ENCODE results near the gene FLT4. TPM values are rescaled to one million over a fixed set of nuclear protein-coding genes. Genes with fewer than 3 reads are reported as not detected.

The FLT4 gene
- total and polyA plus RNA-seq, 2 donors (not counting 1 experiment from before 2014, with no cell fraction given) = 0.01 TPM; not detected in 1

- no peaks in the 10 kb centered on the region for H3K36me3 ChIP-seq (replicated peaks in 1 of 2; ENCODE audit: control extremely low read depth in 1 of 2, control insufficient read depth in 1 of 2, extremely low read depth in 1 of 2, insufficient read depth in 2 of 2, low read length in 1 of 2)
- H3K4me1 ChIP-seq (ENCODE audit: control insufficient read depth in 2 of 2, insufficient read depth in 2 of 2, low read length in 2 of 2) = no peaks in the 10 kb centered on the region
- POLR2A ChIA-PET = no interaction called here
- no peaks in the 10 kb centered on the region for H3K27me3 ChIP-seq (replicated peaks in 1 of 4; ENCODE audit: control extremely low read depth in 1 of 4, control insufficient read depth in 3 of 4, insufficient read depth in 4 of 4, low read length in 3 of 4)
- H3K4me1 Mint-ChIP-seq = peaks cover 4% of the 10 kb centered on the region
- H3K4me3 ChIP-seq (ENCODE audit: control extremely low read depth in 1 of 5, extremely low read depth in 1 of 5, insufficient read depth in 1 of 5, low read depth in 2 of 5, low read length in 4 of 5) = no peak overlapping the region
- ATAC-seq (ENCODE audit: low read depth) (no peak), DNase-seq (no peak)
- H2AFZ ChIP-seq (ENCODE audit: insufficient read depth, low read depth, low read length, poor library complexity, severe bottlenecking) = no peak overlapping the region
- TF ChIP-seq CTCF (IDR thresholded peaks at IDR 0.05) = no peak
- no peak for TF ChIP-seq EZH2 (IDR thresholded peaks at IDR 0.05; ENCODE audit: borderline replicate concordance, insufficient read depth, low read depth, low read length, poor library complexity, severe bottlenecking)
- intact Hi-C loops (cut with micrococcal nuclease) = no loop called here
- no peak overlapping the region for H3K4me3 Mint-ChIP-seq
- no peak overlapping the region for H3K9ac ChIP-seq (ENCODE audit: low read length)
- H3K9me3 Mint-ChIP-seq (ENCODE audit: insufficient read depth) = no peaks in the 10 kb centered on the region
- H3K4me2 ChIP-seq (replicated peaks; ENCODE audit: low read depth, low read length, poor library complexity, severe bottlenecking) = no peak overlapping the region
- no peaks in the 10 kb centered on the region for H3K27me3 Mint-ChIP-seq
- H4K20me1 ChIP-seq (ENCODE audit: control insufficient read depth, insufficient read depth, low read length, poor library complexity, severe bottlenecking) = no peaks in the 10 kb centered on the region
- no peak overlapping the region for H3K27ac Mint-ChIP-seq
- H3K9me3 ChIP-seq (ENCODE audit: control extremely low read depth in 1 of 3, control insufficient read depth in 2 of 3, insufficient read depth in 1 of 3, low read length in 2 of 3) = no peaks in the 10 kb centered on the region
- WGBS (ENCODE audit: insufficient coverage) = 83% methylated on average over 13 of the region's 14 CpGs
- no peak overlapping the region for H3K27ac ChIP-seq (ENCODE audit: low read length in 2 of 2)
- no peaks in the 10 kb centered on the region for H3K79me2 ChIP-seq (ENCODE audit: control insufficient read depth, insufficient read depth, low read length)
- CTCF ChIA-PET = no interaction called here
Measured at GRCh38 chr5:180628211-180628610, 21.2 kb downstream of the FLT4 start.

GRCh38 chr5:180627386-180628120 lies 21.8 kb downstream of the FLT4 start:
- no peak overlapping the region for H3K4me2 ChIP-seq (replicated peaks; ENCODE audit: low read depth, low read length, poor library complexity, severe bottlenecking)
- TF ChIP-seq CTCF (IDR thresholded peaks at IDR 0.05) (no peak), EZH2 (IDR thresholded peaks at IDR 0.05; ENCODE audit: borderline replicate concordance, insufficient read depth, low read depth, low read length, poor library complexity, severe bottlenecking) (no peak)
- H3K9me3 Mint-ChIP-seq (ENCODE audit: insufficient read depth) = no peaks in the 10 kb centered on the region
- no peaks in the 10 kb centered on the region for H3K27me3 Mint-ChIP-seq
- no peak overlapping the region for H3K27ac Mint-ChIP-seq
- H3K4me3 ChIP-seq (ENCODE audit: control extremely low read depth in 1 of 5, extremely low read depth in 1 of 5, insufficient read depth in 1 of 5, low read depth in 2 of 5, low read length in 4 of 5) = no peak overlapping the region
- intact Hi-C loops (cut with micrococcal nuclease) = no loop called here
- peaks cover 2% of the 10 kb centered on the region for H3K4me1 Mint-ChIP-seq
- H3K4me1 ChIP-seq (ENCODE audit: control insufficient read depth in 2 of 2, insufficient read depth in 2 of 2, low read length in 2 of 2) = no peaks in the 10 kb centered on the region
- DNase-seq = no peak
- H3K36me3 ChIP-seq (replicated peaks in 1 of 2; ENCODE audit: control extremely low read depth in 1 of 2, control insufficient read depth in 1 of 2, extremely low read depth in 1 of 2, insufficient read depth in 2 of 2, low read length in 1 of 2) = no peaks in the 10 kb centered on the region
- 86% methylated on average over 12 of the region's 12 CpGs for WGBS (ENCODE audit: insufficient coverage)
- H2AFZ ChIP-seq (ENCODE audit: insufficient read depth, low read depth, low read length, poor library complexity, severe bottlenecking) = no peak overlapping the region
- ChIA-PET POLR2A (no interaction called here), CTCF (no interaction called here)
- H3K79me2 ChIP-seq (ENCODE audit: control insufficient read depth, insufficient read depth, low read length) = no peaks in the 10 kb centered on the region
- H3K27ac ChIP-seq (ENCODE audit: low read length in 2 of 2) = no peak overlapping the region
- H3K27me3 ChIP-seq (replicated peaks in 1 of 4; ENCODE audit: control extremely low read depth in 1 of 4, control insufficient read depth in 3 of 4, insufficient read depth in 4 of 4, low read length in 3 of 4) = no peaks in the 10 kb centered on the region
- H3K9ac ChIP-seq (ENCODE audit: low read length) = no peak overlapping the region
- no peaks in the 10 kb centered on the region for H3K9me3 ChIP-seq (ENCODE audit: control extremely low read depth in 1 of 3, control insufficient read depth in 2 of 3, insufficient read depth in 1 of 3, low read length in 2 of 3)
- no peak for ATAC-seq (ENCODE audit: low read depth)
- H3K4me3 Mint-ChIP-seq = no peak overlapping the region
- no peaks in the 10 kb centered on the region for H4K20me1 ChIP-seq (ENCODE audit: control insufficient read depth, insufficient read depth, low read length, poor library complexity, severe bottlenecking)
